Neural cell (in vitro differentiated cells): ENCODE measurements around the gene CDKAL1. TPM values are rescaled to one million over a fixed set of nuclear protein-coding genes. Genes with fewer than 3 reads are reported as not detected.

ENCODE experiments used
- H2AFZ ChIP-seq: fragments of 200-600, 300-800 bp; sonication (generic), shearing (Covaris generic); 2 replicates; pipeline ENCODE4 v1.6.0; 2014; ENCODE audit warnings: low read depth, mild to moderate bottlenecking, antibody characterized with exemption, low read length, moderate library complexity
- H3F3A ChIP-seq: fragments of 200-600 bp; shearing (Covaris generic); 2 replicates; pipeline ENCODE4 v1.6.1; 2016; ENCODE audit warnings: mild to moderate bottlenecking, moderate library complexity, mixed read lengths, antibody characterized with exemption, low read length; ENCODE audit not compliant: insufficient read depth, poor library complexity, severe bottlenecking
- H3K27ac ChIP-seq: fragments of 200-600, 300-800 bp; sonication (generic), shearing (Covaris generic); 2 replicates; pipeline ENCODE4 v1.5.1; 2014; ENCODE audit warnings: mild to moderate bottlenecking, low read length, moderate library complexity
- H3K27me3 ChIP-seq: fragments of 300-800, 200-600 bp; sonication (generic), shearing (Covaris generic); 2 replicates; pipeline ENCODE4 v1.6.0; 2014; ENCODE audit warnings: mild to moderate bottlenecking, low read depth, low read length, moderate library complexity; ENCODE audit not compliant: insufficient read depth
- H3K36me3 ChIP-seq: fragments of 300-800, 200-600 bp; sonication (generic), shearing (Covaris generic); 2 replicates; pipeline ENCODE4 v1.5.1; 2014; ENCODE audit warnings: mild to moderate bottlenecking, antibody characterized with exemption, low read length, moderate library complexity; ENCODE audit not compliant: insufficient read depth
- H3K4me2 ChIP-seq: fragments of 300-800, 200-600 bp; sonication (generic), shearing (Covaris generic); 2 replicates; pipeline ENCODE4 v1.6.0; 2014; ENCODE audit warnings: mild to moderate bottlenecking, low read length
- H3K4me3 ChIP-seq: fragments of 300-800, 200-600 bp; sonication (generic), shearing (Covaris generic); 2 replicates; pipeline ENCODE4 v1.5.1; 2014; ENCODE audit warnings: mild to moderate bottlenecking, low read length, moderate library complexity
- H3K79me2 ChIP-seq: fragments of 200-600 bp; shearing (Covaris generic); replicated peaks from 2 replicates; pipeline ENCODE4 v1.6.0; 2014; ENCODE audit warnings: mild to moderate bottlenecking, low read length, moderate library complexity; ENCODE audit not compliant: insufficient read depth
- H3K9ac ChIP-seq: fragments of 300-800, 200-600 bp; sonication (generic), shearing (Covaris generic); 2 replicates; pipeline ENCODE4 v1.6.1; 2016; ENCODE audit warnings: mild to moderate bottlenecking, low read length, mixed read lengths
- H3K9me2 ChIP-seq: fragments of 200-600 bp; shearing (Covaris generic); 2 replicates; pipeline ENCODE4 v1.6.1; 2016; ENCODE audit warnings: mild to moderate bottlenecking, low read length, mixed read lengths; ENCODE audit not compliant: insufficient read depth
- H3K9me3 ChIP-seq: fragments of 200-600, 300-800 bp; sonication (generic), shearing (Covaris generic); 2 replicates; pipeline ENCODE4 v1.6.1; 2016; ENCODE audit warnings: mild to moderate bottlenecking, mixed run types, low read length, moderate library complexity, mixed read lengths
- H4K20me1 ChIP-seq: fragments of 200-600 bp; shearing (Covaris generic); 2 replicates; pipeline ENCODE4 v1.6.1; 2016; ENCODE audit warnings: mild to moderate bottlenecking, mixed run types; ENCODE audit not compliant: insufficient read depth
- EP300 ChIP-seq: fragments of 450-650 bp; conservative IDR thresholded peaks from 2 replicates; pipeline ENCODE4 v1.6.1; 2014; ENCODE audit warnings: antibody characterized with exemption, mild to moderate bottlenecking, moderate library complexity; ENCODE audit not compliant: poor library complexity, severe bottlenecking
- EZH2 ChIP-seq: fragments of 200-600, 300-800 bp; shearing (Covaris generic), sonication (generic); IDR thresholded peaks from 2 replicates; pipeline ENCODE4 v1.6.1; 2014; ENCODE audit warnings: antibody characterized with exemption, low read length, borderline replicate concordance, mild to moderate bottlenecking; ENCODE audit not compliant: insufficient read depth, poor library complexity, severe bottlenecking
- MXI1 ChIP-seq: fragments of 450-650 bp; conservative IDR thresholded peaks from 2 replicates; pipeline ENCODE4 v1.6.1; 2014; ENCODE audit warnings: antibody characterized with exemption, mild to moderate bottlenecking; ENCODE audit not compliant: poor library complexity, severe bottlenecking
- POLR2AphosphoS5 ChIP-seq: IDR thresholded peaks from 2 replicates; pipeline ENCODE4 v1.6.1; 2012
- RAD21 ChIP-seq: fragments of 450-650 bp; conservative IDR thresholded peaks from 2 replicates; pipeline ENCODE4 v1.6.1; 2014; ENCODE audit warnings: antibody characterized with exemption, mild to moderate bottlenecking, moderate library complexity
- SMC3 ChIP-seq: fragments of 450-650 bp; conservative IDR thresholded peaks from 2 replicates; pipeline ENCODE4 v1.6.1; 2014; ENCODE audit warnings: antibody characterized with exemption, mild to moderate bottlenecking, moderate library complexity; ENCODE audit not compliant: poor library complexity
- TAF1 ChIP-seq: IDR thresholded peaks from 2 replicates; pipeline ENCODE4 v1.6.1; 2012; ENCODE audit warnings: low read depth
- polyA plus RNA-seq: library from polyadenylated mRNA; depleted of rRNA; stranded (reverse); fragments of >200 nt; gene quantifications from 2 replicates; pipeline ENCODE4 v1.2.3, GENCODE V29; 2014
- TF ChIP-seq, protein P1 (sequence below): fragments of 450-650 bp; IDR thresholded peaks from 2 replicates; pipeline ENCODE4 v1.5.1; 2014; ENCODE audit warnings: antibody characterized with exemption, mild to moderate bottlenecking, moderate library complexity; ENCODE audit not compliant: poor library complexity, severe bottlenecking
- TF ChIP-seq, protein P2 (sequence below): IDR thresholded peaks from 2 replicates; pipeline ENCODE4 v1.6.1; 2012; ENCODE audit warnings: borderline replicate concordance

CDKAL1 gene
- polyA plus RNA-seq, 1 donor from 2014 or later, result 10.7 TPM

DNA sequence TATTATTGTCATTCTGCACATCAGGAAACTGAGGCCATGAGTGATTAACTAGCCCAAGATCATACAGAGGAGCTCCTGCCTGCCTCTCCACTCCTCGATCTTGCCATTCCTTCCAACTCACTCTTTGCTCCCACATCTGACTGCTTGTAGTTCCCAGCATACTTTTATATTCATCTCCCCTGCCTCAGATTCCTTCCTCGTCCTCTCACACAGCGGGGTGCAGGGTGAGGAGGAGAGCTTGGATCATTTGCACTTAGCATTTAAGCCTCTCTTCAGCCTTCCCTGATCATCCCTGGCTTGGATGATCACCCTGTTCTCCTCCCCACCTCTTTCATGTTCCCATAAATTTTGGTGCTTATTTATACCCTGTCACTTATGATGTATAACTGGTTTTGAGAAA lies 544.2 kb downstream of the CDKAL1 start:
- Histone ChIP-seq H3K9ac (no peak overlapping the region), H3K27ac (no peak overlapping the region), H3F3A (no peaks in the 10 kb centered on the region), H3K9me3 (no peaks in the 10 kb centered on the region), H3K4me3 (no peak overlapping the region), H3K36me3 (no peaks in the 10 kb centered on the region), H3K4me2 (no peak overlapping the region), H3K27me3 (no peaks in the 10 kb centered on the region), H3K9me2 (no peaks in the 10 kb centered on the region), H4K20me1 (no peaks in the 10 kb centered on the region), H2AFZ (no peak overlapping the region), H3K79me2 (no peaks in the 10 kb centered on the region)
- TF ChIP-seq MXI1 (no peak), SMC3 (no peak), RAD21 (no peak), POLR2AphosphoS5 (no peak), EP300 (no peak), EZH2 (no peak), TAF1 (no peak)
- TF ChIP-seq, protein P1, sequence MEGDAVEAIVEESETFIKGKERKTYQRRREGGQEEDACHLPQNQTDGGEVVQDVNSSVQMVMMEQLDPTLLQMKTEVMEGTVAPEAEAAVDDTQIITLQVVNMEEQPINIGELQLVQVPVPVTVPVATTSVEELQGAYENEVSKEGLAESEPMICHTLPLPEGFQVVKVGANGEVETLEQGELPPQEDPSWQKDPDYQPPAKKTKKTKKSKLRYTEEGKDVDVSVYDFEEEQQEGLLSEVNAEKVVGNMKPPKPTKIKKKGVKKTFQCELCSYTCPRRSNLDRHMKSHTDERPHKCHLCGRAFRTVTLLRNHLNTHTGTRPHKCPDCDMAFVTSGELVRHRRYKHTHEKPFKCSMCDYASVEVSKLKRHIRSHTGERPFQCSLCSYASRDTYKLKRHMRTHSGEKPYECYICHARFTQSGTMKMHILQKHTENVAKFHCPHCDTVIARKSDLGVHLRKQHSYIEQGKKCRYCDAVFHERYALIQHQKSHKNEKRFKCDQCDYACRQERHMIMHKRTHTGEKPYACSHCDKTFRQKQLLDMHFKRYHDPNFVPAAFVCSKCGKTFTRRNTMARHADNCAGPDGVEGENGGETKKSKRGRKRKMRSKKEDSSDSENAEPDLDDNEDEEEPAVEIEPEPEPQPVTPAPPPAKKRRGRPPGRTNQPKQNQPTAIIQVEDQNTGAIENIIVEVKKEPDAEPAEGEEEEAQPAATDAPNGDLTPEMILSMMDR, result no peak
- TF ChIP-seq, protein P2, sequence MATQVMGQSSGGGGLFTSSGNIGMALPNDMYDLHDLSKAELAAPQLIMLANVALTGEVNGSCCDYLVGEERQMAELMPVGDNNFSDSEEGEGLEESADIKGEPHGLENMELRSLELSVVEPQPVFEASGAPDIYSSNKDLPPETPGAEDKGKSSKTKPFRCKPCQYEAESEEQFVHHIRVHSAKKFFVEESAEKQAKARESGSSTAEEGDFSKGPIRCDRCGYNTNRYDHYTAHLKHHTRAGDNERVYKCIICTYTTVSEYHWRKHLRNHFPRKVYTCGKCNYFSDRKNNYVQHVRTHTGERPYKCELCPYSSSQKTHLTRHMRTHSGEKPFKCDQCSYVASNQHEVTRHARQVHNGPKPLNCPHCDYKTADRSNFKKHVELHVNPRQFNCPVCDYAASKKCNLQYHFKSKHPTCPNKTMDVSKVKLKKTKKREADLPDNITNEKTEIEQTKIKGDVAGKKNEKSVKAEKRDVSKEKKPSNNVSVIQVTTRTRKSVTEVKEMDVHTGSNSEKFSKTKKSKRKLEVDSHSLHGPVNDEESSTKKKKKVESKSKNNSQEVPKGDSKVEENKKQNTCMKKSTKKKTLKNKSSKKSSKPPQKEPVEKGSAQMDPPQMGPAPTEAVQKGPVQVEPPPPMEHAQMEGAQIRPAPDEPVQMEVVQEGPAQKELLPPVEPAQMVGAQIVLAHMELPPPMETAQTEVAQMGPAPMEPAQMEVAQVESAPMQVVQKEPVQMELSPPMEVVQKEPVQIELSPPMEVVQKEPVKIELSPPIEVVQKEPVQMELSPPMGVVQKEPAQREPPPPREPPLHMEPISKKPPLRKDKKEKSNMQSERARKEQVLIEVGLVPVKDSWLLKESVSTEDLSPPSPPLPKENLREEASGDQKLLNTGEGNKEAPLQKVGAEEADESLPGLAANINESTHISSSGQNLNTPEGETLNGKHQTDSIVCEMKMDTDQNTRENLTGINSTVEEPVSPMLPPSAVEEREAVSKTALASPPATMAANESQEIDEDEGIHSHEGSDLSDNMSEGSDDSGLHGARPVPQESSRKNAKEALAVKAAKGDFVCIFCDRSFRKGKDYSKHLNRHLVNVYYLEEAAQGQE, result no peak

DNA sequence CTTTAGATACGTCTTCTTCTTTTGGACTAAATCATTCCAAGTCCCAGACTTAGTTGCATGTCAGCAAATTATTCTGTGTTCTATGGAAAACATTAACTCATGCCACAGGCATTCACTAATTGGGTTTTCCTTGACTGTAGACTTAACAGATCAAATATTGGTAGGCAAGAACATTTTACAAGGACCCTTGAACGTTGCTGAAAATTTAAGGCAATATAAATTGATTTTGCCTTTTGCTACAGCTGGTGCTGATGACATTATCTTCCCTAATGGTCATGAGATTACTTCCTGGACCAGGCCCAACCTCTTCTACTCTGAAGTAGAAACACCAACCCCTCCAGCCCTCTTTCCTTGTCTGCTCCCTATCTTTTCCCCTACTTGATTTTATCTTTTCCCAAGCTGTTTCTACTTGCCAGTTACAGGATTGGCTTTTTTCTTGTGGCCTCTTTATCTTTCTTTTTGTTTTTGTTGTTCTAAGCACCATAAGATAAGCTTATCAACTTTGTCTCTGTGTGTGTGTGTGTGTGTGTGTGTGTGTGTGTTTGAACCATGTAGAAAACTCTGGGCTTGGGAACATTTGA lies 545.3 kb downstream of the CDKAL1 start:
- TF ChIP-seq EZH2, result no peak
- no peak for TF ChIP-seq RAD21
- TF ChIP-seq, protein P2, result no peak
- no peak for TF ChIP-seq SMC3
- TF ChIP-seq MXI1, result no peak
- no peak for TF ChIP-seq POLR2AphosphoS5
- TF ChIP-seq, protein P1, result no peak
- no peak for TF ChIP-seq EP300
- no peak for TF ChIP-seq TAF1
- Histone ChIP-seq H3K79me2 (no peaks in the 10 kb centered on the region), H2AFZ (no peak overlapping the region), H3K4me2 (no peak overlapping the region), H3K4me3 (no peak overlapping the region), H3F3A (no peaks in the 10 kb centered on the region), H3K27me3 (no peaks in the 10 kb centered on the region), H3K9ac (no peak overlapping the region), H3K36me3 (no peaks in the 10 kb centered on the region), H3K9me2 (no peaks in the 10 kb centered on the region), H3K27ac (no peak overlapping the region), H4K20me1 (no peaks in the 10 kb centered on the region), H3K9me3 (no peaks in the 10 kb centered on the region)
